Karpas-422 (cell line): Measurements from ENCODE around the gene ZNF426. TPM values are rescaled to one million over a fixed set of nuclear protein-coding genes. Genes with fewer than 3 reads are reported as not detected.
"Not testable (repeated sequence)": the region's sequence is repeated elsewhere in the genome, so short reads cannot be mapped to it uniquely, and the experiment has no call there.

Experiments used
- DNase-seq: peaks from one replicate; pipeline ENCODE4 v3.0.0-alpha.2; 2015
- H2AFZ ChIP-seq: fragments of 200-600 bp; sonication (generic); 2 replicates; pipeline ENCODE4 v1.6.1; 2014; ENCODE audit warnings: antibody characterized with exemption, low read length, mixed read lengths
- H3K27ac ChIP-seq: fragments of 200-600 bp; sonication (generic); 2 replicates; pipeline ENCODE4 v1.5.1; 2014; ENCODE audit warnings: mild to moderate bottlenecking, low read length, moderate library complexity
- H3K27me3 ChIP-seq: fragments of 200-600 bp; sonication (generic); 2 replicates; pipeline ENCODE4 v1.6.1; 2014; ENCODE audit warnings: low read length, mixed read lengths
- H3K36me3 ChIP-seq: fragments of 200-600 bp; sonication (generic); 2 replicates; pipeline ENCODE4 v1.6.1; 2014; ENCODE audit warnings: low read length, mixed read lengths; ENCODE audit not compliant: insufficient read depth
- H3K4me1 ChIP-seq: fragments of 200-600 bp; sonication (generic); 2 replicates; pipeline ENCODE4 v1.6.1; 2014; ENCODE audit warnings: mild to moderate bottlenecking, low read length, mixed read lengths
- H3K4me2 ChIP-seq: fragments of 200-600 bp; sonication (generic); 2 replicates; pipeline ENCODE4 v1.6.1; 2014; ENCODE audit warnings: low read length, low read depth, mild to moderate bottlenecking; ENCODE audit not compliant: poor library complexity, severe bottlenecking
- H3K4me3 ChIP-seq: fragments of 200-600 bp; sonication (generic); 2 replicates; pipeline ENCODE4 v1.5.1; 2014; ENCODE audit warnings: mild to moderate bottlenecking, antibody characterized with exemption, low read length, mixed read lengths
- H3K79me2 ChIP-seq: fragments of 200-600 bp; sonication (generic); 2 replicates; pipeline ENCODE4 v1.6.1; 2014; ENCODE audit warnings: mild to moderate bottlenecking, low read length, mixed read lengths
- H3K9ac ChIP-seq: fragments of 200-600 bp; sonication (generic); 2 replicates; pipeline ENCODE4 v1.6.0; 2014; ENCODE audit warnings: low read length
- H3K9me2 ChIP-seq: fragments of 200-600 bp; sonication (generic), shearing (Covaris generic); replicated peaks from 2 replicates; pipeline ENCODE4 v1.6.0; 2014; ENCODE audit warnings: mild to moderate bottlenecking, low read length, moderate library complexity; ENCODE audit not compliant: insufficient read depth
- H3K9me3 ChIP-seq: fragments of 300-700, 200-600 bp; sonication (generic); 2 replicates; pipeline ENCODE4 v1.6.1; 2014; ENCODE audit warnings: low read length, mixed read lengths
- H4K20me1 ChIP-seq: fragments of 200-600 bp; sonication (generic); 2 replicates; pipeline ENCODE4 v1.6.1; 2014; ENCODE audit warnings: mild to moderate bottlenecking, antibody characterized with exemption, low read length, low read depth; ENCODE audit not compliant: insufficient read depth
- total RNA-seq: library from RNA; depleted of rRNA; stranded (reverse); fragments of >200 nt; shearing (Covaris generic); gene quantifications from 2 replicates; pipeline ENCODE4 v1.2.3, GENCODE V29; 2014; ENCODE audit warnings: low replicate concordance; rRNA removed

ZNF426 gene
- total RNA-seq, result 5.7 and 8.1 TPM in 2 replicates

DNA sequence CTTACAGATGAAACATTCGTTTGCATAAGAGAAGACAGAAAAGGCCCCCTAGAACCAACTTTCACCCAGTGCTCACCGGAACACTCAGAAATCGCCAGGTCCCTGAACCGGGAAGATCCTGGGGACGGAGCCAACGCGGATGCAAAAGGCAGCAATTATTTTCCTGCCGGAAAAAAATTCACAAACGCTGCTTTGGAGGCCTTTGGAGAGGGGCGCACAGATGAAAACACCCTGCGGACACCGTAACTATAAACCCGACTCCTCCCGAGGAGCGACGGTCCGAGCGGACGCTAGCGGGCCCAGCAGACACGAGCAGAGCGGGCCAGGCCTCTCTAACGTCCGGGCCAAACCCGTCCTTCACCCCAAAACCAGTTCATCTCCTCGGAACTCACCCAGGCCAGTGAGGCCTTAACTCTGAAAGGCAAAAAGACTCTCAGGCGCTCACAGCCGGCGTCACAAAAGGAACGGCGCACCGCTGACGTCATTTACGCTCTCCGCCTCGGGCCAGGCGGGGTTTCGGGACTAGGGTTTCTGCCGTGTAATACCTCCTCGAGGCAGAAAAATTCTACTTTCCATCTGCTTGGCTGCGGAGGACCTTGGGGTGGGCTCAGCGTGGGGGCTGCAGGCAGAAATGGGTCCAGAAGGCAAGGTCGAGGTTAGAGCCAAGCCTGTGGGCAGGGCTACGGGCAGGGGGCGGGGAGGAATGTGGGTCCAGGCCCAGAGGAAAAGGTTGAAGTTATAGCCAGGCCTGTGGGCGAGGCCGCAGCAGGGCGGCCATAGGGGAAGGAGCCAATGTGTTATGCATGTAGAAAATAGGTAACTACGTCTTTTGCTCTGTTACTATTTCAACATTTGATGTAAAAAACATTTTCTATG, at the start of gene ZNF426:
Gene ZNF426, minus strand, starts transcription at position 463 of the 876 bp plus-strand sequence. CDS start 2,413 bp downstream, outside the sequence.
- peak within 1 kb of the TSS; percentile 74 for H3K4me3 ChIP-seq
- H3K4me2 ChIP-seq, result peak within 1 kb of the TSS; percentile 69
- H3K79me2 ChIP-seq, result peaks cover 20% of the 10 kb centered on the region
- H3K4me1 ChIP-seq, result no peaks in the 10 kb centered on the region
- no peaks in the 10 kb centered on the region for H4K20me1 ChIP-seq
- peaks cover 8% of the 10 kb centered on the region for H3K9me3 ChIP-seq
- peak within 1 kb of the TSS; percentile 82 for H3K9ac ChIP-seq
- H3K9me2 ChIP-seq, result no peaks in the 10 kb centered on the region
- no peak within 1 kb of the TSS; the same call in 1 of the 2 replicates for H2AFZ ChIP-seq
- H3K27ac ChIP-seq, result peak within 1 kb of the TSS; percentile 50
- peaks cover 28% of the 10 kb centered on the region for H3K36me3 ChIP-seq
- H3K27me3 ChIP-seq, result no peaks in the 10 kb centered on the region
- peak; percentile 92 for DNase-seq

- H3K36me3 ChIP-seq, result peaks cover 14% of the 10 kb centered on the region
- no peak overlapping the region for H3K27ac ChIP-seq
- H3K79me2 ChIP-seq, result peaks cover 25% of the 10 kb centered on the region
- H4K20me1 ChIP-seq, result no peaks in the 10 kb centered on the region
- peak; percentile 89 for DNase-seq
- peaks cover 6% of the 10 kb centered on the region; the same call in 1 of the 2 replicates for H3K4me1 ChIP-seq
- no peaks in the 10 kb centered on the region for H3K27me3 ChIP-seq
- no peak overlapping the region for H3K9ac ChIP-seq
- H3K9me2 ChIP-seq, result no peaks in the 10 kb centered on the region
- no peak overlapping the region for H3K4me3 ChIP-seq
- peaks cover 10% of the 10 kb centered on the region for H3K9me3 ChIP-seq
- no peak overlapping the region for H3K4me2 ChIP-seq
- H2AFZ ChIP-seq, result peak overlapping the region; percentile 48; the same call in 1 of the 2 replicates
Measured at GRCh38 chr19:9586764-9587163, 48.3 kb upstream of the ZNF426 start.

- Histone ChIP-seq H3K27me3 (no peaks in the 10 kb centered on the region), H3K4me1 (peaks cover 6% of the 10 kb centered on the region; the same call in 1 of the 2 replicates), H3K36me3 (peaks cover 40% of the 10 kb centered on the region), H3K27ac (peak within 1 kb of the TSS; percentile 66), H3K79me2 (peaks cover 51% of the 10 kb centered on the region), H3K9ac (peak within 1 kb of the TSS; percentile 93), H3K9me2 (no peaks in the 10 kb centered on the region), H3K4me2 (peak within 1 kb of the TSS; percentile 72), H4K20me1 (0 out of 2 replicates have a peak, but pooled peaks cover 3% of the 10 kb centered on the region), H3K9me3 (peaks cover 27% of the 10 kb centered on the region), H2AFZ (peak within 1 kb of the TSS; percentile 92), H3K4me3 (peak within 1 kb of the TSS; percentile 93)
- peak; percentile 96 for DNase-seq
Measured at GRCh38 chr19:9584073-9584833, 45.8 kb upstream of the ZNF426 start, which contains the start of gene ZNF121. TSS of gene ZNF121 (minus strand) at chr19:9584504. CDS start at chr19:9568097, 16,407 bp downstream.

DNA sequence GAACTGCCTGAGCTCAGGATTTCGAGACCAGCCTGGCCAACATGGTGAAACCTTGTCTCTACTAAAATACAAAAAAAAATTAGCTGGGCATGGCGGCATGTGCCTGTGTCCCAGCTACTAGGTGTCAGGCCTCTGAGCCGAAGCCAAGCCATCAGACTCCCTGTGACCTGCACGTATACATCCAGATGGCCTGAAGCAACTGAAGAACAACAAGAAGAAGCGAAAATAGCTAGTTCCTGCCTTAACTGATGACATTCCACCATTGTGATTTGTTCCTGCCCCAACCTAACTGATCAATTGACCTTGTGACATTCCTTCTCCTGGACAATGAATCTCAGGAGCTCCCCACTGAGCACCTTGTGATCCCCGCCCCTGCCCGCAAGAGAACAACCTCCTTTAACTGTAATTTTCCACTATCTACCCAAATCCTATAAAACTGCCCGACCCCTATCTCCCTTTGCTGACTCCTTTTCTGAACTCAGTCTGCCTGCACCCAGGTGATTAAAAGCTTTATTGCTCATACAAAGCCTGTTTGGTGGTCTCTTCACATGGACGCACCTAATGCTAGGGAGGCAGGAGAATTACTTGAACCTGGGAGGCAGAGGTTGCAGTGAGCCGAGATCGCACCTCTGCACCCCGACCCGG, 43.8 kb upstream of the ZNF426 start:
- H3K27ac ChIP-seq, H3K9ac ChIP-seq: not testable (repeated sequence)

GRCh38 chr19:9580728-9581127, 42.3 kb upstream of the ZNF426 start:
- Histone ChIP-seq H3K9me2 (no peaks in the 10 kb centered on the region), H3K36me3 (peaks cover 69% of the 10 kb centered on the region), H3K4me2 (no peak overlapping the region), H3K9me3 (peaks cover 46% of the 10 kb centered on the region), H3K4me1 (peaks cover 6% of the 10 kb centered on the region; the same call in 1 of the 2 replicates), H4K20me1 (0 out of 2 replicates have a peak, but pooled peaks cover 3% of the 10 kb centered on the region), H3K27me3 (no peaks in the 10 kb centered on the region), H3K9ac (no peak overlapping the region), H3K27ac (no peak overlapping the region), H3K4me3 (no peak overlapping the region), H3K79me2 (peaks cover 85% of the 10 kb centered on the region), H2AFZ (no peak overlapping the region)
- DNase-seq, result no peak

More for the DNA sequence above, 43.8 kb upstream of the ZNF426 start:
- Histone ChIP-seq H3K36me3 (peaks cover 54% of the 10 kb centered on the region), H3K79me2 (peaks cover 71% of the 10 kb centered on the region), H3K9me3 (peaks cover 37% of the 10 kb centered on the region), H3K4me3 (peak overlapping the region; percentile 15; the same call in 1 of the 2 replicates)
- H3K4me2 ChIP-seq, H2AFZ ChIP-seq, H3K4me1 ChIP-seq, H4K20me1 ChIP-seq, H3K9me2 ChIP-seq, DNase-seq, H3K27me3 ChIP-seq: not testable (repeated sequence)

DNA sequence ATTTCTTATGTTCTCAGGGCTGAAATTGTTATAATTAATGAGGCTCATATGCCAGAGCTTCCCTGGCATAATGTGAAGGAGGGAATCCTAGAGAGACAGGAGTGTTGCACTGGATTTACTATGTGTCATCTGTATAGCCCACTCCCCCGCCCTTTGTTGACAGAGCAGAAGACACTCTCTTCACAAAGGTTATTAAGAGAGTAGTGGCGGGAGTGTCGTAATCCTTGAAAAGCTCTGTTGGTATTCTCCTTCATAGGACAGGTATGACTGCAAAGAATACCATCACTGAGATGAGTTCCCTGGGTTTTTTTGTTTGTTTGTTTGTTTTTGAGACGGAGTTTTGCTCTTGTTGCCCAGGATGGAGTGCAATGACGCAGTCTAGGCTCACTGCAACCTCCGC, 31.8 kb upstream of the ZNF426 start:
- 0 out of 2 replicates have a peak, but pooled peaks cover 5% of the 10 kb centered on the region for H4K20me1 ChIP-seq

GRCh38 chr19:9566729-9567128, 28.3 kb upstream of the ZNF426 start:
- no peak overlapping the region for H2AFZ ChIP-seq
- H3K9me3 ChIP-seq, result peaks cover 67% of the 10 kb centered on the region
- no peak overlapping the region for H3K4me3 ChIP-seq
- H4K20me1 ChIP-seq, result no peaks in the 10 kb centered on the region
- H3K4me1 ChIP-seq, result no peaks in the 10 kb centered on the region
- no peaks in the 10 kb centered on the region for H3K9me2 ChIP-seq
- peaks cover 96% of the 10 kb centered on the region for H3K36me3 ChIP-seq
- no peak overlapping the region for H3K27ac ChIP-seq
- H3K4me2 ChIP-seq, result no peak overlapping the region
- no peak for DNase-seq
- no peaks in the 10 kb centered on the region for H3K27me3 ChIP-seq
- H3K79me2 ChIP-seq, result peaks cover 81% of the 10 kb centered on the region
- no peak overlapping the region for H3K9ac ChIP-seq

More for the DNA sequence above, 31.8 kb upstream of the ZNF426 start:
- H3K9me2 ChIP-seq, result no peaks in the 10 kb centered on the region
- peaks cover 73% of the 10 kb centered on the region for H3K9me3 ChIP-seq
- no peak for DNase-seq
- H3K9ac ChIP-seq, result no peak overlapping the region
- H3K36me3 ChIP-seq, result peaks cover 93% of the 10 kb centered on the region
- no peak overlapping the region for H2AFZ ChIP-seq
- H3K79me2 ChIP-seq, result peaks cover 93% of the 10 kb centered on the region
- H3K4me1 ChIP-seq, result no peaks in the 10 kb centered on the region
- no peak overlapping the region for H3K4me2 ChIP-seq
- no peak overlapping the region for H3K4me3 ChIP-seq
- no peaks in the 10 kb centered on the region for H3K27me3 ChIP-seq
- no peak overlapping the region for H3K27ac ChIP-seq
